Mammary microvascular endothelial cell (primary cell): ENCODE measurements around the gene LYRM2. TPM values are rescaled to one million over a fixed set of nuclear protein-coding genes. Genes with fewer than 3 reads are reported as not detected.

ENCODE experiments used
- total RNA-seq: library from RNA; depleted of rRNA; stranded (reverse); fragments of >200 nt; gene quantifications from 2 replicates; pipeline ENCODE4 v1.2.3, GENCODE V29; 2015

LYRM2 gene
- 23.1 and 30.8 TPM in 2 replicates for total RNA-seq

GRCh38 chr6:89638320-89639195 lies at the start of gene LYRM2:
Gene LYRM2 (minus strand): TSS chr6:89638747. CDS start chr6:89638716, 31 bp downstream.

Other genes with a start within 250 kb of the LYRM2 start
- 2.9 and 3.1 TPM in 2 replicates for gene RRAGD, start 226.5 kb downstream of the LYRM2 start, total RNA-seq
- gene ANKRD6, start 205.6 kb downstream of the LYRM2 start, total RNA-seq = 3.2 and 3.6 TPM in 2 replicates
- gene MDN1, start 181.0 kb upstream of the LYRM2 start, total RNA-seq = 18.0 and 18.1 TPM in 2 replicates
- 8.5 and 10.5 TPM in 2 replicates for gene CASP8AP2, start 191.1 kb upstream of the LYRM2 start, total RNA-seq